GM23338 (cell line): Measurements from ENCODE around the gene RMC1. TPM values are rescaled to one million over a fixed set of nuclear protein-coding genes. Genes with fewer than 3 reads are reported as not detected.

ENCODE experiments used
- ATAC-seq: fragments of 200-7000 bp; cut with Tn5 transposase; 3 replicates; pipeline ENCODE4 v1.9.1; 2020
- DNase-seq: peaks from one replicate; pipeline ENCODE4 v3.0.0-alpha.2; 2015; ENCODE audit warnings: low spot score
- H2AFZ ChIP-seq: fragments of 200-600 bp; sonication (generic); 2 replicates; pipeline ENCODE4 v1.8.0; 2016; ENCODE audit warnings: antibody characterized with exemption, mild to moderate bottlenecking, moderate library complexity
- H3F3A ChIP-seq: fragments of 200-600 bp; sonication (generic); replicated peaks from 2 replicates; pipeline ENCODE4 v1.8.0; 2017; ENCODE audit warnings: antibody characterized with exemption, mixed run types, low read depth
- H3K27ac ChIP-seq: fragments of 200-600 bp; sonication (generic); 2 replicates; pipeline ENCODE4 v1.6.1; 2016; ENCODE audit warnings: low read depth
- H3K27me3 ChIP-seq: fragments of 200-600 bp; sonication (generic); 2 replicates; pipeline ENCODE4 v1.8.0; 2016; ENCODE audit warnings: mild to moderate bottlenecking, mixed run types, moderate library complexity; ENCODE audit not compliant: insufficient read depth
- H3K36me3 ChIP-seq: fragments of 200-600 bp; sonication (generic); 2 replicates; pipeline ENCODE4 v1.8.0; 2016; ENCODE audit warnings: mild to moderate bottlenecking; ENCODE audit not compliant: insufficient read depth
- H3K4me1 ChIP-seq: fragments of 200-600 bp; sonication (generic); 2 replicates; pipeline ENCODE4 v1.8.0; 2016; ENCODE audit warnings: mild to moderate bottlenecking, moderate library complexity; ENCODE audit not compliant: insufficient read depth
- H3K4me2 ChIP-seq: fragments of 200-600 bp; sonication (generic); 2 replicates; pipeline ENCODE4 v1.7.1; 2017; ENCODE audit warnings: mixed run types
- H3K4me3 ChIP-seq: fragments of 200-600 bp; sonication (generic); 2 replicates; pipeline ENCODE4 v1.6.1; 2016; ENCODE audit warnings: mixed run types
- H3K79me2 ChIP-seq: fragments of 200-600 bp; sonication (generic); replicated peaks from 2 replicates; pipeline ENCODE4 v1.8.0; 2017; ENCODE audit warnings: mild to moderate bottlenecking; ENCODE audit not compliant: insufficient read depth
- H3K9me2 ChIP-seq: fragments of 200-600 bp; sonication (generic); 2 replicates; pipeline ENCODE4 v1.8.0; 2017; ENCODE audit not compliant: insufficient read depth
- H4K20me1 ChIP-seq: fragments of 200-600 bp; sonication (generic); replicated peaks from 2 replicates; pipeline ENCODE4 v1.8.0; 2017; ENCODE audit warnings: mild to moderate bottlenecking; ENCODE audit not compliant: insufficient read depth
- H3K27ac Mint-ChIP-seq: 2 replicates; pipeline ENCODE4 v1.8.0; 2020; ENCODE audit warnings: inconsistent platforms, mild to moderate bottlenecking, moderate library complexity, mixed read lengths
- H3K27me3 Mint-ChIP-seq: 3 replicates; pipeline ENCODE4 v1.8.0; 2022; ENCODE audit warnings: low read depth, mild to moderate bottlenecking, moderate library complexity, mixed read lengths, inconsistent platforms; ENCODE audit not compliant: insufficient read depth, poor library complexity
- H3K36me3 Mint-ChIP-seq: 3 replicates; pipeline ENCODE4 v1.8.0; 2021; ENCODE audit warnings: low read depth, mild to moderate bottlenecking, inconsistent platforms, moderate library complexity, mixed read lengths
- H3K4me1 Mint-ChIP-seq: 3 replicates; pipeline ENCODE4 v1.8.0; 2020; ENCODE audit warnings: mild to moderate bottlenecking, inconsistent platforms, mixed read lengths
- H3K4me3 Mint-ChIP-seq: 3 replicates; pipeline ENCODE4 v1.8.0; 2021; ENCODE audit warnings: moderate library complexity, mild to moderate bottlenecking, inconsistent platforms, mixed read lengths
- H3K9me3 Mint-ChIP-seq: 3 replicates; pipeline ENCODE4 v1.8.0; 2020; ENCODE audit warnings: moderate library complexity, mild to moderate bottlenecking, inconsistent platforms, mixed read lengths
- CREB1 ChIP-seq: fragments of 250-450 bp; sonication (Bioruptor Pico); IDR thresholded peaks from 2 replicates; pipeline ENCODE4 v1.5.0; 2020; ENCODE audit warnings: low read depth, mild to moderate bottlenecking, moderate library complexity
- EZH2 ChIP-seq: fragments of 200-600 bp; sonication (generic); IDR thresholded peaks from one replicate; pipeline ENCODE4 v1.8.0; 2017; ENCODE audit warnings: antibody characterized with exemption, mild to moderate bottlenecking, low read depth; ENCODE audit not compliant: unreplicated experiment
- EZH2phosphoT487 ChIP-seq: fragments of 200-600 bp; sonication (generic); IDR thresholded peaks from one replicate; pipeline ENCODE4 v1.8.1; 2018; ENCODE audit warnings: antibody characterized with exemption; ENCODE audit not compliant: unreplicated experiment
- JUNB ChIP-seq: IDR thresholded peaks from one replicate; pipeline ENCODE4 v1.6.1; 2016; ENCODE audit warnings: antibody characterized with exemption; ENCODE audit not compliant: unreplicated experiment
- NANOG ChIP-seq: IDR thresholded peaks from 2 replicates; pipeline ENCODE4 v1.6.1; 2016; ENCODE audit warnings: antibody characterized with exemption, borderline replicate concordance
- POLR2AphosphoS5 ChIP-seq: IDR thresholded peaks from 2 replicates; pipeline ENCODE4 v1.6.1; 2016; ENCODE audit warnings: antibody characterized with exemption, low read depth
- STAT1 ChIP-seq: IDR thresholded peaks from one replicate; pipeline ENCODE4 v1.6.1; 2016; ENCODE audit warnings: antibody characterized with exemption; ENCODE audit not compliant: unreplicated experiment
- ZNF114 ChIP-seq: fragments of 250-450 bp; sonication (Bioruptor Pico); IDR thresholded peaks from 2 replicates; pipeline ENCODE4 v1.5.0; 2020; ENCODE audit warnings: mild to moderate bottlenecking, moderate library complexity
- ZNF331 ChIP-seq: fragments of 250-450 bp; sonication (Bioruptor Pico); IDR thresholded peaks from 2 replicates; pipeline ENCODE4 v1.5.0; 2020; ENCODE audit warnings: low read depth, mild to moderate bottlenecking, moderate library complexity
- polyA plus RNA-seq: library from polyadenylated mRNA; unstranded; fragments of >200 nt; fragmentation: Nextera tagmentation; extraction: Ambion mirVana; gene quantifications from 2 replicates; pipeline ENCODE4 v1.2.1, GENCODE V29; 2016
- total RNA-seq: library from RNA; depleted of rRNA; stranded (reverse); fragments of >200 nt; shearing (Covaris generic); gene quantifications from 2 replicates; pipeline ENCODE4 v1.2.3, GENCODE V29; 2014
- TF ChIP-seq, protein P1 (sequence below): fragments of 250-450 bp; sonication (Bioruptor Pico); IDR thresholded peaks from 2 replicates; pipeline ENCODE4 v1.5.0; 2020; ENCODE audit warnings: mild to moderate bottlenecking, moderate library complexity
- TF ChIP-seq, protein P2 (sequence below): IDR thresholded peaks from one replicate; pipeline ENCODE4 v1.6.1; 2018; ENCODE audit warnings: antibody characterized with exemption; ENCODE audit not compliant: unreplicated experiment
- TF ChIP-seq, protein P3 (sequence below), 2 experiments: fragments of 200-600 bp in 1 of 2; sonication (generic) in 1 of 2; conservative IDR thresholded peaks; 2 replicates each; pipeline versions ENCODE4 v1.5.1 to v1.6.1; 2016 to 2017; ENCODE audit warnings: antibody characterized with exemption in 2 of 2, low read depth in 2 of 2, mild to moderate bottlenecking in 2 of 2, moderate library complexity in 1 of 2
- TF ChIP-seq, protein P4 (sequence below): IDR thresholded peaks from 2 replicates; pipeline ENCODE4 v1.6.1; 2016; ENCODE audit warnings: antibody characterized with exemption

Gene RMC1
- total and polyA plus RNA-seq, 2 experiments from 2014 or later = 18.9 to 24.6 TPM

DNA sequence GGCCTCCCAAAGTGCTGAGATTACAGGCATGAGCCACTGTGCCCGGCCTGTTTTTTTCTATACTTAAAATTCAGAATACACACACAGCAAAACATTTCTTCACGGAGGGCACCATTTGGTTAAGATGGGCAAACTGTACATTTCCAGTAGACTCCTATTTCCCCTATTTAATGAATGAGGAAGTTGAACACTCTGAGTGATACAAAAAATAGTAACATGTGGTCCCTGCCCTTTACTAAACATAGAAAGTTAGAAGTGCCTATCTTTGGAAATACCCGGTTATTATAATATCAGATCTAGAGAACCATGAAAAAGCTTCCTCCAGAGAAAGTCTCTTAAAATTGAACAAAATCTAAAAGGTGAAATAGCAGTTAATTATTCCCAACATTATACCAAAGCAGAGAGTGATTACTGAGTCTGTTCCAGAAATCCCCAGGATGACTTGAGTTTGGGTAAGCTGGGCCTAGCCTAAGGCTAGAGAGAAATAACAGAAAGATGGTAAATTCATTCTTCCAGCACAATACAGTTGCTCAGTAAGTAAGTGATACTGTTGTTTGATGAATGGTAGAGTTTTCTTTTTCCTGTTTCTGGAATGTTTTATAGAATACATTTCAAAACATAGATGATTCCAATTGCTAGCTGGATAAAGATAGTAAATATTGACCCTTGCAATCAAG, 23.3 kb upstream of the RMC1 start:
- DNase-seq (no peak), ATAC-seq (no peak)
- Mint-ChIP-seq H3K9me3 (no peaks in the 10 kb centered on the region), H3K4me3 (no peak overlapping the region), H3K27me3 (peaks cover 4% of the 10 kb centered on the region), H3K4me1 (peaks cover 8% of the 10 kb centered on the region), H3K27ac (no peak overlapping the region), H3K36me3 (peaks cover 41% of the 10 kb centered on the region)
- Histone ChIP-seq H2AFZ (no peak overlapping the region), H3K79me2 (no peaks in the 10 kb centered on the region), H3K36me3 (peaks cover 21% of the 10 kb centered on the region), H3K4me3 (no peak overlapping the region), H3K4me2 (no peak overlapping the region), H3K27ac (no peak overlapping the region), H3K9me2 (no peaks in the 10 kb centered on the region), H3F3A (no peaks in the 10 kb centered on the region), H3K4me1 (peaks cover 23% of the 10 kb centered on the region), H4K20me1 (no peaks in the 10 kb centered on the region), H3K27me3 (no peaks in the 10 kb centered on the region)
- TF ChIP-seq EZH2 = no peak
- TF ChIP-seq STAT1 = no peak
- no peak for TF ChIP-seq NANOG
- no peak for TF ChIP-seq ZNF114
- TF ChIP-seq, protein P1, sequence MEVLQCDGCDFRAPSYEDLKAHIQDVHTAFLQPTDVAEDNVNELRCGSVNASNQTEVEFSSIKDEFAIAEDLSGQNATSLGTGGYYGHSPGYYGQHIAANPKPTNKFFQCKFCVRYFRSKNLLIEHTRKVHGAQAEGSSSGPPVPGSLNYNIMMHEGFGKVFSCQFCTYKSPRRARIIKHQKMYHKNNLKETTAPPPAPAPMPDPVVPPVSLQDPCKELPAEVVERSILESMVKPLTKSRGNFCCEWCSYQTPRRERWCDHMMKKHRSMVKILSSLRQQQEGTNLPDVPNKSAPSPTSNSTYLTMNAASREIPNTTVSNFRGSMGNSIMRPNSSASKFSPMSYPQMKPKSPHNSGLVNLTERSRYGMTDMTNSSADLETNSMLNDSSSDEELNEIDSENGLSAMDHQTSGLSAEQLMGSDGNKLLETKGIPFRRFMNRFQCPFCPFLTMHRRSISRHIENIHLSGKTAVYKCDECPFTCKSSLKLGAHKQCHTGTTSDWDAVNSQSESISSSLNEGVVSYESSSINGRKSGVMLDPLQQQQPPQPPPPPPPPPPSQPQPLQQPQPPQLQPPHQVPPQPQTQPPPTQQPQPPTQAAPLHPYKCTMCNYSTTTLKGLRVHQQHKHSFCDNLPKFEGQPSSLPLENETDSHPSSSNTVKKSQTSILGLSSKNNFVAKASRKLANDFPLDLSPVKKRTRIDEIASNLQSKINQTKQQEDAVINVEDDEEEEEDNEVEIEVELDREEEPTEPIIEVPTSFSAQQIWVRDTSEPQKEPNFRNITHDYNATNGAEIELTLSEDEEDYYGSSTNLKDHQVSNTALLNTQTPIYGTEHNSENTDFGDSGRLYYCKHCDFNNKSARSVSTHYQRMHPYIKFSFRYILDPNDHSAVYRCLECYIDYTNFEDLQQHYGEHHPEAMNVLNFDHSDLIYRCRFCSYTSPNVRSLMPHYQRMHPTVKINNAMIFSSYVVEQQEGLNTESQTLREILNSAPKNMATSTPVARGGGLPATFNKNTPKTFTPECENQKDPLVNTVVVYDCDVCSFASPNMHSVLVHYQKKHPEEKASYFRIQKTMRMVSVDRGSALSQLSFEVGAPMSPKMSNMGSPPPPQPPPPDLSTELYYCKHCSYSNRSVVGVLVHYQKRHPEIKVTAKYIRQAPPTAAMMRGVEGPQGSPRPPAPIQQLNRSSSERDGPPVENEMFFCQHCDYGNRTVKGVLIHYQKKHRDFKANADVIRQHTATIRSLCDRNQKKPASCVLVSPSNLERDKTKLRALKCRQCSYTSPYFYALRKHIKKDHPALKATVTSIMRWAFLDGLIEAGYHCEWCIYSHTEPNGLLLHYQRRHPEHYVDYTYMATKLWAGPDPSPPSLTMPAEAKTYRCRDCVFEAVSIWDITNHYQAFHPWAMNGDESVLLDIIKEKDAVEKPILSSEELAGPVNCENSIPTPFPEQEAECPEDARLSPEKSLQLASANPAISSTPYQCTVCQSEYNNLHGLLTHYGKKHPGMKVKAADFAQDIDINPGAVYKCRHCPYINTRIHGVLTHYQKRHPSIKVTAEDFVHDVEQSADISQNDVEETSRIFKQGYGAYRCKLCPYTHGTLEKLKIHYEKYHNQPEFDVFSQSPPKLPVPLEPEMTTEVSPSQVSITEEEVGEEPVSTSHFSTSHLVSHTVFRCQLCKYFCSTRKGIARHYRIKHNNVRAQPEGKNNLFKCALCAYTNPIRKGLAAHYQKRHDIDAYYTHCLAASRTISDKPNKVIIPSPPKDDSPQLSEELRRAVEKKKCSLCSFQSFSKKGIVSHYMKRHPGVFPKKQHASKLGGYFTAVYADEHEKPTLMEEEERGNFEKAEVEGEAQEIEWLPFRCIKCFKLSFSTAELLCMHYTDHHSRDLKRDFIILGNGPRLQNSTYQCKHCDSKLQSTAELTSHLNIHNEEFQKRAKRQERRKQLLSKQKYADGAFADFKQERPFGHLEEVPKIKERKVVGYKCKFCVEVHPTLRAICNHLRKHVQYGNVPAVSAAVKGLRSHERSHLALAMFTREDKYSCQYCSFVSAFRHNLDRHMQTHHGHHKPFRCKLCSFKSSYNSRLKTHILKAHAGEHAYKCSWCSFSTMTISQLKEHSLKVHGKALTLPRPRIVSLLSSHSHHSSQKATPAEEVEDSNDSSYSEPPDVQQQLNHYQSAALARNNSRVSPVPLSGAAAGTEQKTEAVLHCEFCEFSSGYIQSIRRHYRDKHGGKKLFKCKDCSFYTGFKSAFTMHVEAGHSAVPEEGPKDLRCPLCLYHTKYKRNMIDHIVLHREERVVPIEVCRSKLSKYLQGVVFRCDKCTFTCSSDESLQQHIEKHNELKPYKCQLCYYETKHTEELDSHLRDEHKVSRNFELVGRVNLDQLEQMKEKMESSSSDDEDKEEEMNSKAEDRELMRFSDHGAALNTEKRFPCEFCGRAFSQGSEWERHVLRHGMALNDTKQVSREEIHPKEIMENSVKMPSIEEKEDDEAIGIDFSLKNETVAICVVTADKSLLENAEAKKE (CRISPR knock-in tag) = no peak
- no peak for TF ChIP-seq JUNB
- TF ChIP-seq, protein P2, sequence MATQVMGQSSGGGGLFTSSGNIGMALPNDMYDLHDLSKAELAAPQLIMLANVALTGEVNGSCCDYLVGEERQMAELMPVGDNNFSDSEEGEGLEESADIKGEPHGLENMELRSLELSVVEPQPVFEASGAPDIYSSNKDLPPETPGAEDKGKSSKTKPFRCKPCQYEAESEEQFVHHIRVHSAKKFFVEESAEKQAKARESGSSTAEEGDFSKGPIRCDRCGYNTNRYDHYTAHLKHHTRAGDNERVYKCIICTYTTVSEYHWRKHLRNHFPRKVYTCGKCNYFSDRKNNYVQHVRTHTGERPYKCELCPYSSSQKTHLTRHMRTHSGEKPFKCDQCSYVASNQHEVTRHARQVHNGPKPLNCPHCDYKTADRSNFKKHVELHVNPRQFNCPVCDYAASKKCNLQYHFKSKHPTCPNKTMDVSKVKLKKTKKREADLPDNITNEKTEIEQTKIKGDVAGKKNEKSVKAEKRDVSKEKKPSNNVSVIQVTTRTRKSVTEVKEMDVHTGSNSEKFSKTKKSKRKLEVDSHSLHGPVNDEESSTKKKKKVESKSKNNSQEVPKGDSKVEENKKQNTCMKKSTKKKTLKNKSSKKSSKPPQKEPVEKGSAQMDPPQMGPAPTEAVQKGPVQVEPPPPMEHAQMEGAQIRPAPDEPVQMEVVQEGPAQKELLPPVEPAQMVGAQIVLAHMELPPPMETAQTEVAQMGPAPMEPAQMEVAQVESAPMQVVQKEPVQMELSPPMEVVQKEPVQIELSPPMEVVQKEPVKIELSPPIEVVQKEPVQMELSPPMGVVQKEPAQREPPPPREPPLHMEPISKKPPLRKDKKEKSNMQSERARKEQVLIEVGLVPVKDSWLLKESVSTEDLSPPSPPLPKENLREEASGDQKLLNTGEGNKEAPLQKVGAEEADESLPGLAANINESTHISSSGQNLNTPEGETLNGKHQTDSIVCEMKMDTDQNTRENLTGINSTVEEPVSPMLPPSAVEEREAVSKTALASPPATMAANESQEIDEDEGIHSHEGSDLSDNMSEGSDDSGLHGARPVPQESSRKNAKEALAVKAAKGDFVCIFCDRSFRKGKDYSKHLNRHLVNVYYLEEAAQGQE = no peak
- TF ChIP-seq ZNF331 (CRISPR knock-in tag) = no peak
- no peak for TF ChIP-seq CREB1 (CRISPR knock-in tag)
- no peak for TF ChIP-seq EZH2phosphoT487
- TF ChIP-seq, protein P3, sequence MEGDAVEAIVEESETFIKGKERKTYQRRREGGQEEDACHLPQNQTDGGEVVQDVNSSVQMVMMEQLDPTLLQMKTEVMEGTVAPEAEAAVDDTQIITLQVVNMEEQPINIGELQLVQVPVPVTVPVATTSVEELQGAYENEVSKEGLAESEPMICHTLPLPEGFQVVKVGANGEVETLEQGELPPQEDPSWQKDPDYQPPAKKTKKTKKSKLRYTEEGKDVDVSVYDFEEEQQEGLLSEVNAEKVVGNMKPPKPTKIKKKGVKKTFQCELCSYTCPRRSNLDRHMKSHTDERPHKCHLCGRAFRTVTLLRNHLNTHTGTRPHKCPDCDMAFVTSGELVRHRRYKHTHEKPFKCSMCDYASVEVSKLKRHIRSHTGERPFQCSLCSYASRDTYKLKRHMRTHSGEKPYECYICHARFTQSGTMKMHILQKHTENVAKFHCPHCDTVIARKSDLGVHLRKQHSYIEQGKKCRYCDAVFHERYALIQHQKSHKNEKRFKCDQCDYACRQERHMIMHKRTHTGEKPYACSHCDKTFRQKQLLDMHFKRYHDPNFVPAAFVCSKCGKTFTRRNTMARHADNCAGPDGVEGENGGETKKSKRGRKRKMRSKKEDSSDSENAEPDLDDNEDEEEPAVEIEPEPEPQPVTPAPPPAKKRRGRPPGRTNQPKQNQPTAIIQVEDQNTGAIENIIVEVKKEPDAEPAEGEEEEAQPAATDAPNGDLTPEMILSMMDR (conservative IDR thresholded peaks at IDR 0.05; ENCODE audit: low read depth in 2 of 2) = no peak
- TF ChIP-seq, protein P4, sequence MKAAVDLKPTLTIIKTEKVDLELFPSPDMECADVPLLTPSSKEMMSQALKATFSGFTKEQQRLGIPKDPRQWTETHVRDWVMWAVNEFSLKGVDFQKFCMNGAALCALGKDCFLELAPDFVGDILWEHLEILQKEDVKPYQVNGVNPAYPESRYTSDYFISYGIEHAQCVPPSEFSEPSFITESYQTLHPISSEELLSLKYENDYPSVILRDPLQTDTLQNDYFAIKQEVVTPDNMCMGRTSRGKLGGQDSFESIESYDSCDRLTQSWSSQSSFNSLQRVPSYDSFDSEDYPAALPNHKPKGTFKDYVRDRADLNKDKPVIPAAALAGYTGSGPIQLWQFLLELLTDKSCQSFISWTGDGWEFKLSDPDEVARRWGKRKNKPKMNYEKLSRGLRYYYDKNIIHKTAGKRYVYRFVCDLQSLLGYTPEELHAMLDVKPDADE = no peak
- no peak for TF ChIP-seq POLR2AphosphoS5
